ENCODE data around the gene XBP1. TPM values are rescaled to one million over a fixed set of nuclear protein-coding genes. Genes with fewer than 3 reads are reported as not detected.
"Not testable (repeated sequence)": the region's sequence is repeated elsewhere in the genome, so short reads cannot be mapped to it uniquely, and the experiment has no call there.

The XBP1 gene
- total RNA-seq, 6 experiments from 2014 or later = 106 to 115 (median 111) TPM

GRCh38 chr22:28808716-28809355 is 8.5 kb upstream of the XBP1 start:
- H3K4me1 Mint-ChIP-seq (ENCODE audit: low read depth) = no peaks in the 10 kb centered on the region
- DNase-seq = no peak
- H3K4me3 Mint-ChIP-seq = no peak overlapping the region
- TF ChIP-seq CTCF (IDR thresholded peaks at IDR 0.05) = no peak
- no peak overlapping the region for H3K27ac Mint-ChIP-seq
- H3K27me3 Mint-ChIP-seq (ENCODE audit: insufficient read depth) = no peaks in the 10 kb centered on the region
- no peaks in the 10 kb centered on the region for H3K9me3 Mint-ChIP-seq
- H3K36me3 Mint-ChIP-seq (ENCODE audit: low read depth) = no peaks in the 10 kb centered on the region

- peaks cover 12% of the 10 kb centered on the region for H3K4me1 Mint-ChIP-seq (ENCODE audit: low read depth)
- H3K36me3 Mint-ChIP-seq (ENCODE audit: low read depth); H3K4me3 Mint-ChIP-seq; H3K27ac Mint-ChIP-seq; DNase-seq; H3K9me3 Mint-ChIP-seq; H3K27me3 Mint-ChIP-seq (ENCODE audit: insufficient read depth): not testable (repeated sequence)
Observed at GRCh38 chr22:28805426-28805825, 5.1 kb upstream of the XBP1 start.

GRCh38 chr22:28802595-28803123 is 2.3 kb upstream of the XBP1 start:
- Mint-ChIP-seq H3K4me3 (0 out of 2 replicates have a peak overlapping the region, but pooled peaks have one; percentile 66), H3K36me3 (ENCODE audit: low read depth) (peaks cover 26% of the 10 kb centered on the region), H3K9me3 (no peaks in the 10 kb centered on the region), H3K4me1 (ENCODE audit: low read depth) (peaks cover 24% of the 10 kb centered on the region), H3K27ac (peak overlapping the region; percentile 69; the same call in 1 of the 2 replicates), H3K27me3 (ENCODE audit: insufficient read depth) (peaks cover 8% of the 10 kb centered on the region)
- peak; percentile 37 for TF ChIP-seq CTCF (IDR thresholded peaks at IDR 0.05)
- DNase-seq = no peak

- DNase-seq = no peak
- peaks cover 27% of the 10 kb centered on the region for H3K4me1 Mint-ChIP-seq (ENCODE audit: low read depth)
- peak overlapping the region; percentile 69 for H3K27ac Mint-ChIP-seq
- peaks cover 28% of the 10 kb centered on the region for H3K36me3 Mint-ChIP-seq (ENCODE audit: low read depth)
- H3K4me3 Mint-ChIP-seq = peak overlapping the region; percentile 66
- peaks cover 8% of the 10 kb centered on the region for H3K27me3 Mint-ChIP-seq (ENCODE audit: insufficient read depth)
- no peak for TF ChIP-seq CTCF (IDR thresholded peaks at IDR 0.05)
- no peaks in the 10 kb centered on the region for H3K9me3 Mint-ChIP-seq
Observed at GRCh38 chr22:28801845-28802594, 1.7 kb upstream of the XBP1 start.

- peaks cover 8% of the 10 kb centered on the region for H3K27me3 Mint-ChIP-seq (ENCODE audit: insufficient read depth)
- peaks cover 48% of the 10 kb centered on the region for H3K36me3 Mint-ChIP-seq (ENCODE audit: low read depth)
- H3K4me3 Mint-ChIP-seq = peak overlapping the region; percentile 94
- H3K27ac Mint-ChIP-seq = peak overlapping the region; percentile 99
- DNase-seq = peak; percentile 22
- peaks cover 35% of the 10 kb centered on the region for H3K4me1 Mint-ChIP-seq (ENCODE audit: low read depth)
- no peaks in the 10 kb centered on the region for H3K9me3 Mint-ChIP-seq
- no peak for TF ChIP-seq CTCF (IDR thresholded peaks at IDR 0.05)
Observed at GRCh38 chr22:28799606-28800307, 612 bp downstream of the XBP1 start.
